Activated T-cell treated with anti-CD3 and anti-CD28 coated beads, Interleukin-2, amount 50 U/mL, for 72 hours (primary cell): Measurements from ENCODE around the gene PPP1R13L. TPM values are rescaled to one million over a fixed set of nuclear protein-coding genes. Genes with fewer than 3 reads are reported as not detected.
"Not testable (repeated sequence)": the region's sequence is repeated elsewhere in the genome, so short reads cannot be mapped to it uniquely, and the experiment has no call there.

Experiments used
- ATAC-seq, 2 donors: fragments of 150-1000 bp; cut with Tn5 transposase; replicated peaks in 1 of 2; 2 replicates each; pipeline ENCODE4 v1.10.0; 2021; ENCODE audit warnings: moderate library complexity in 2 of 2, mild to moderate bottlenecking in 1 of 2
- DNase-seq, 2 donors: peaks; one replicate each; pipeline ENCODE4 v3.0.0; 2021 to 2022; ENCODE audit warnings: mixed read lengths in 1 of 2
- H3K27ac Mint-ChIP-seq: one replicate; pipeline ENCODE4 v1.8.0; 2022; ENCODE audit warnings: mild to moderate bottlenecking, moderate library complexity, mixed read lengths
- H3K27me3 Mint-ChIP-seq: one replicate; pipeline ENCODE4 v1.8.0; 2022; ENCODE audit warnings: low read depth, mixed read lengths
- H3K36me3 Mint-ChIP-seq, 2 donors: one replicate each; pipeline ENCODE4 v1.8.0; 2022; ENCODE audit warnings: mixed read lengths in 2 of 2, mild to moderate bottlenecking in 1 of 2; ENCODE audit not compliant: insufficient read depth in 2 of 2
- H3K4me1 Mint-ChIP-seq: one replicate; pipeline ENCODE4 v1.8.0; 2022; ENCODE audit warnings: low read depth, mixed read lengths
- H3K4me3 Mint-ChIP-seq, 2 donors: one replicate each; pipeline ENCODE4 v1.8.0; 2022; ENCODE audit warnings: mild to moderate bottlenecking in 2 of 2, mixed read lengths in 2 of 2, moderate library complexity in 2 of 2
- H3K9me3 Mint-ChIP-seq, 2 donors: one replicate each; pipeline ENCODE4 v1.8.0; 2022; ENCODE audit warnings: mixed read lengths in 2 of 2
- total RNA-seq, 2 donors: library from RNA; stranded (reverse); gene quantifications; one replicate each; pipeline ENCODE4 v1.2.3, GENCODE V29; 2022

Gene PPP1R13L
- total RNA-seq, 2 donors from 2014 or later: 22.7 to 32.0 TPM

DNA sequence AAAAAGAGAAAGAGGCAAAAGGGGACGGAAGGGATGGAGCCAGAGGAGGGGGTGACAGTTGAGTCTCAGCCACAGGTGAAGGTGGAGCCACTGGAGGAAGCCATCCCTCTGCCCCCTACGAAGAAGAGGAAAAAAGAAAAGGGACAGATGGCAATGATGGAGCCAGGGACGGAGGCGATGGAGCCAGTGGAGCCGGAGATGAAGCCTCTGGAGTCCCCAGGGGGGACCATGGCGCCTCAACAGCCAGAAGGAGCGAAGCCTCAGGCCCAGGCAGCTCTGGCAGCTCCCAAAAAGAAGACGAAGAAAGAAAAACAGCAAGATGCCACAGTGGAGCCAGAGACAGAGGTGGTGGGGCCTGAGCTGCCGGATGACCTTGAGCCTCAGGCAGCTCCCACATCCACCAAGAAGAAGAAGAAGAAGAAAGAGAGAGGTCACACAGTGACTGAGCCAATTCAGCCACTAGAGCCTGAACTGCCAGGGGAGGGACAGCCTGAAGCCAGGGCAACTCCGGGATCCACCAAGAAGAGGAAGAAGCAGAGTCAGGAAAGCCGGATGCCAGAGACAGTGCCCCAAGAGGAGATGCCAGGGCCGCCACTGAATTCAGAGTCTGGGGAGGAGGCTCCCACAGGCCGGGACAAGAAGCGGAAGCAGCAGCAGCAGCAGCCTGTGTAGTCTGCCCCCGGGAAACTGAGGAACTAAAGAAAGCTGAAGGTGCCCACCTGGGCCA lies 4.1 kb upstream of the PPP1R13L start:
- H3K4me3 Mint-ChIP-seq: no peak overlapping the region
- ATAC-seq: no peak
- H3K27ac Mint-ChIP-seq: no peak overlapping the region
- no peaks in the 10 kb centered on the region for H3K9me3 Mint-ChIP-seq
- peaks cover 46% of the 10 kb centered on the region for H3K4me1 Mint-ChIP-seq
- peaks cover 8% of the 10 kb centered on the region for H3K27me3 Mint-ChIP-seq
- H3K36me3 Mint-ChIP-seq: peaks cover 1 to 14% of the 10 kb centered on the region in 2 donors
- DNase-seq: no peak

DNA sequence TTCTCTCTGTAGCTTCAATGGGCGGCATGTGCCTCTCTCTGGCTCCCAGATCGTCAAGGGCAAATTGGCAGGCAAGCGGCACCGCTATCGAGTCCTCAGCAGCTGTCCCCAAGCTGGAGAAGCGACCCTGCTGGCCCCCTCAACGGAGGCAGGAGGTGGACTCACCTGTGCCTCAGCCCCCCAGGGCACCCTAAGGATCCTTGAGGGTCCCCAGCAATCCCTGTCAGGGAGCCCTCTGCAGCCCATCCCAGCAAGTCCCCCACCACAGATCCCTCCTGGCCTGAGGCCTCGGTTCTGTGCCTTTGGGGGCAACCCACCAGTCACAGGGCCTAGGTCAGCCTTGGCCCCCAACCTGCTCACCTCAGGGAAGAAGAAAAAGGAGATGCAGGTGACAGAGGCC lies 3.3 kb upstream of the PPP1R13L start:
- peaks cover 16% of the 10 kb centered on the region for H3K27me3 Mint-ChIP-seq
- peaks cover 54% of the 10 kb centered on the region for H3K4me1 Mint-ChIP-seq
- ATAC-seq (no peak), DNase-seq (no peak)
- no peaks in the 10 kb centered on the region for H3K9me3 Mint-ChIP-seq
- H3K36me3 Mint-ChIP-seq: peaks cover 1 to 14% of the 10 kb centered on the region in 2 donors
- H3K4me3 Mint-ChIP-seq: peak overlapping the region; percentile 29 to 99
- H3K27ac Mint-ChIP-seq: no peak overlapping the region

DNA sequence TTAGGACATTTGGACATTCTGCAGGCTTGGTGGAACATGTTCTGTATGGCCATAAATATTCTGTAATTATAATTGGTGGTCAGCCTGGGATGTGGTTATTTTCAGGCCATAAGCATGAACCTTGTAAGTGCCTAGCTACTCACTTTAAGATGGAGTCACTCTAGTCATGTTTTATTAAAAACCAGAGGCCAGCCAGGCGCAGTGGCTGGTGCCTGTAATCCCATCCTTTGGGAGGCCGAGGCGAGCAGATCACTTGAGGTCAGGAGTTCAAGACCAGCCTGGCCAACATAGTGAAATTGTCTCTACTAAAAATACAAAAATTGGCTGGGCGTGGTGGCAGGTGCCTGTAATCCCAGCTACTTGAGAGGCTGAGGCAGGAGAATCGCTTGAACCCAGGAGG lies 2.7 kb upstream of the PPP1R13L start:
- not testable (repeated sequence) for ATAC-seq, DNase-seq, H3K27ac Mint-ChIP-seq, H3K9me3 Mint-ChIP-seq
- peak overlapping the region; percentile 93 to 99 for H3K4me3 Mint-ChIP-seq
- H3K27me3 Mint-ChIP-seq: peaks cover 22% of the 10 kb centered on the region
- peaks cover 54% of the 10 kb centered on the region for H3K4me1 Mint-ChIP-seq
- peaks cover 1 to 14% of the 10 kb centered on the region in 2 donors for H3K36me3 Mint-ChIP-seq

DNA sequence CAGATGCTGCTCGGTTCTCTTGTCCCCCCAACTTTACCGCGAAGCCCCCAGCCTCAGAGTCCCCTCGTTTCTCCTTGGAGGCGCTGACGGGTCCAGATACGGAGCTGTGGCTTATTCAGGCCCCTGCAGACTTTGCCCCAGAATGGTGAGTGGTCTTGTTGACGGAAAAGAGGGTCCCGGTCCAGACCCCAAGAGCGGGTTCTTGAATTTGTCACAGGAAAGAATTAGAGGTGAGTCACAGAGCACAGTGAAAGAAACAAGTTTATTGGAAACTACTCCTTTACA lies 2.2 kb upstream of the PPP1R13L start:
- H3K36me3 Mint-ChIP-seq: peaks cover 1 to 11% of the 10 kb centered on the region in 2 donors
- peaks cover 54% of the 10 kb centered on the region for H3K4me1 Mint-ChIP-seq
- H3K9me3 Mint-ChIP-seq: no peaks in the 10 kb centered on the region
- H3K27ac Mint-ChIP-seq: peak overlapping the region; percentile 11
- H3K27me3 Mint-ChIP-seq: peaks cover 22% of the 10 kb centered on the region
- peak overlapping the region; percentile 93 to 99 for H3K4me3 Mint-ChIP-seq
- no peak for DNase-seq
- ATAC-seq: no peak

DNA sequence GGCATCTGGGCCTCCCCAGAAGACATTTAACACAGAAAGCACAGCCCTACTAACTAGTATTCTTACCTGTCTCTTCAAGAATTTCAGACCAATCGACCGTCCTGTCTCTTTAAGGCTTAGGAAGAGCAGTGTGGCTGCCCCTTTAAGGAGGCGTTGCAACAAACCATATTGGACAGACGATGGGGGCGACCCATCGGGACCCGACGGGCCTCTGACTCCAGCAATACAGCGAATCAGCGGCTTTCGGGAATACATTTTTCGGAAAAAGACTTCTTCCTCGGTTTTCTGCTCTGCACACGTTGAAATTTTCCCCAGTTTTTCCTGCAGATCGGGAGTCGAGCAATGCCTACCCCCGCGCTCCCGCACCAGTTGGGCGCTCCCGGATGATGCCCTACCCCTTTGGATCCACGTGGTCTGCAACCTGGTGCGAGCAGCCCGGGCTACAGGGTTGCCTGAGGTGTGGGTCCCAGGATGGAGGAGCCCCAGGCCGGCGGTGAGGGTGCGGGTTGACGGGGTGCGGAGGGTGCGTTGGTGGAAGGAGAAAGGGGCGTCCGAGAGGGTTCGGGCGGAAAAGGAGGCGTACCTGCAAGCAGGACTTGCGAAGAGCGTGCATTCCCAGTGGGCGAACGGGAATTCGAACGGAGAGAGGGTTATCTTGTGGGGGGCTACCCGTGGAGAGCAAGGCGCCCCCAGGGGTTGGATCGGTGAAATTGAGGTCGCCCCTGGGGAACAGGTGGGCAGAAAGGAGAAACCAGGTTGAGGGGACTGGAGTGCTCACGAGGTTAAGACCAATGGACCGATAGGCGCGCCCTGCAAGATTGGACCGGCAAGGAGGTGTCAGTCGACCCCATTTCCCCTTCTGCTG lies 1.6 kb upstream of the PPP1R13L start, which contains the start of gene POLR1G:
Gene POLR1G, plus strand, starts transcription at position 419 of the 865 bp plus-strand sequence. Its CDS starts 53 bp downstream, at position 472.
- no peaks in the 10 kb centered on the region for H3K9me3 Mint-ChIP-seq
- peaks cover 22% of the 10 kb centered on the region for H3K27me3 Mint-ChIP-seq
- DNase-seq: peak; percentile 82 to 86
- H3K36me3 Mint-ChIP-seq: peaks cover 1 to 11% of the 10 kb centered on the region in 2 donors
- peaks cover 54% of the 10 kb centered on the region for H3K4me1 Mint-ChIP-seq
- H3K27ac Mint-ChIP-seq: peak within 1 kb of the TSS; percentile 95
- peak; percentile 78 to 79 for ATAC-seq
- peak within 1 kb of the TSS; percentile 93 to 99 for H3K4me3 Mint-ChIP-seq

DNA sequence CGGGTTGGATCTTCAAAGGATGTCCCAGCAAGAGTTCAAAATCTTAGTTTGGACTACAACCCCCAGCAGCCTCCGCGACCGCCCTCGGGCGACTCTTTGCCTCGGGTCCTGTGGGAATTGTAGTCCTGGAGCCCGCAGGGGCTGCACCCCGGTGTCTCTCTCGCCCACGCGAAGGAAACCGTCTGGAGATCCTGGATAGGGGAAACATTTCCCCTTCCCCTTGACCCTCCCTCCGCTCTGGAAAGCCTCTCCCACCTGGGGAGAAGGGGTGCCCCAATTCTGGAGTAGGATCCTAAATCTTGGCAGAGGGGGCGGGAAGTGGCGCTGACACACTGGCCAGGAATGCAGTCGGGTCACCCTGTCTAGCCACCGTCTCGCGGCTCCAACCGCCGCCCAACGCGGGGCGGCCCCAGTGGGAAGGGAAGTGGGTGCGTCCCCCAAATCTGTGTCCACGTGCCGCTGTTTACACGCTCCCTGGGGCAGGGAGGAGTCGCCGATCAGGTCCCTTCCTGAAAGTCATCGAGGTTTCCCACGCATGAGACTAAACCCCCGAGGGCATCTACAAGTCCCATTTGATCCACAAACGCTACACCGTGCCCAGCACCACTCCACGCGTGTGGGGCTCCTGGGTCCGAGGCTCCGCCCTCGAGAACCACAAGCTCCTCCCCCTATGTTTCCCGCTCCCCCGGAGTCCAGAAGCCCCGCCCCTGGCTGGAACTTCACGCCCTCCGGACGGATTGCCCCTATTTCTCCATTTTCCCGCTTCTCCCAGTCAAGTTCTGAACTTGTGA lies 761 bp upstream of the PPP1R13L start:
- Mint-ChIP-seq H3K4me3 (peak overlapping the region; percentile 93 to 99), H3K36me3 (peaks cover 1 to 7% of the 10 kb centered on the region in 2 donors), H3K4me1 (peaks cover 54% of the 10 kb centered on the region), H3K9me3 (no peaks in the 10 kb centered on the region), H3K27ac (peak overlapping the region; percentile 95), H3K27me3 (peaks cover 22% of the 10 kb centered on the region)
- DNase-seq: peak; percentile 85 to 86
- ATAC-seq: peak; percentile 58 to 63

DNA sequence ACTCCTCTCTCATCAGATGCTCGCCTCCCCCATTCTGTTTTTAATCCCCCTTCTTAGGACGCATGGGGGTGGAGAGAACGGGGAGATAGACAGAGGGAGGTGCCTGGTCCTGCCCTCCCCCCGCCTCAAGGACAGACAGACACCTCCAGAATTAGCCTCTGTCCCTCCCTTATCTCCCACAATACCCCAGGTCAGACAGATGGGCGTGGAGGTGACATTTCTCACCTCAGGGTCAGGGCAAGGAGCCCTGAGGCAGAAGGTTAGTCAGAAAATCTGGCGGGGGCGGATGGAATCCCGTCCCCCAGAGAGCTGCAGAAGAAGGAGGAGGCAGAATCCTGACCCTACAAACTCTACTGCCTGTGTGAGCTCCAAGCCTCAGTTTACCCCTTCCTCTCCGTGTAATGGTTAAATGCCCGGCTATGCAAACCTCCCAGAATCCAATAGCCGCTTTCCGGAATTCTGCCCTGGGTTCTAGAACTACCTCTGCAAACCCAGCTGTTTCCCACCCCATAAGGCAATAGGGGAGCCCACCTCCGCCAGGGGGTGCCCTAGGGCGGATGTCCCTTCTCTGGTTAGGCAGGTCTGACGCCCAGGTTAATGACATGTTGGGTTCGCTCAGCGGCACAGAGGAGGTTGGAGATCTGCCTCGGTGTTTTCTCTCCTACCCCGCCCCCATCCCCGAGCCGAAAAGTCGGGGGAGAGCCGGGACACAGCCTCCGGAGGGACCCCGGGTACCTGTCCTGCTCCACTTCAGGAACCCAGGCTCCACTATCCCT lies 900 bp downstream of the PPP1R13L start:
- DNase-seq (peak; percentile 83 to 87), ATAC-seq (peak; percentile 31 to 32)
- Mint-ChIP-seq H3K4me1 (peaks cover 51% of the 10 kb centered on the region), H3K27me3 (peaks cover 22% of the 10 kb centered on the region), H3K9me3 (no peaks in the 10 kb centered on the region), H3K4me3 (peak overlapping the region; percentile 93 to 99), H3K36me3 (peaks cover 1 to 4% of the 10 kb centered on the region in 2 donors), H3K27ac (no peak overlapping the region)

DNA sequence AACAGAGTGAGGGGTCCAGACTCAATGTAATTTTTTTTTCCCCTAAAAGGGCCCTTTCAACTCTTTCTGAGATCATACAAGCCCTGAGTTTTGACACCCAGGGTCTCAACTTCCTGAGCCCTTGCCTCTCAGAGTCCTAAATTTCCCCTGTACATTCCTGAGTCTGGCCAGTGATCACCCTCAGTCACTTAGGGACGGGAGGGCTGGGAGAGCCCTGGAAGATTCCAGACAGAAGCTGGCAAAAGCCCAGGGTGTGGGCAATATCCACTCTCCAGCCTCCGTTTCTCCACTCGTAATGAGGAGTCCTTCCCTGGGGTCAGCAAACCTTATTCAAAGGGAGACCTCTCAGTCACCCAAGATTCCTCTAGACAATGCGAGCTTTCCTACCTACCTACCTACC lies 1.6 kb downstream of the PPP1R13L start:
- no peak overlapping the region for H3K27ac Mint-ChIP-seq
- peaks cover 0 to 1% of the 10 kb centered on the region in 2 donors for H3K36me3 Mint-ChIP-seq
- no peaks in the 10 kb centered on the region for H3K9me3 Mint-ChIP-seq
- peaks cover 27% of the 10 kb centered on the region for H3K27me3 Mint-ChIP-seq
- H3K4me1 Mint-ChIP-seq: peaks cover 54% of the 10 kb centered on the region
- H3K4me3 Mint-ChIP-seq: peak overlapping the region in 1 of 2 donors; percentile 93
- no peak for DNase-seq
- no peak for ATAC-seq

DNA sequence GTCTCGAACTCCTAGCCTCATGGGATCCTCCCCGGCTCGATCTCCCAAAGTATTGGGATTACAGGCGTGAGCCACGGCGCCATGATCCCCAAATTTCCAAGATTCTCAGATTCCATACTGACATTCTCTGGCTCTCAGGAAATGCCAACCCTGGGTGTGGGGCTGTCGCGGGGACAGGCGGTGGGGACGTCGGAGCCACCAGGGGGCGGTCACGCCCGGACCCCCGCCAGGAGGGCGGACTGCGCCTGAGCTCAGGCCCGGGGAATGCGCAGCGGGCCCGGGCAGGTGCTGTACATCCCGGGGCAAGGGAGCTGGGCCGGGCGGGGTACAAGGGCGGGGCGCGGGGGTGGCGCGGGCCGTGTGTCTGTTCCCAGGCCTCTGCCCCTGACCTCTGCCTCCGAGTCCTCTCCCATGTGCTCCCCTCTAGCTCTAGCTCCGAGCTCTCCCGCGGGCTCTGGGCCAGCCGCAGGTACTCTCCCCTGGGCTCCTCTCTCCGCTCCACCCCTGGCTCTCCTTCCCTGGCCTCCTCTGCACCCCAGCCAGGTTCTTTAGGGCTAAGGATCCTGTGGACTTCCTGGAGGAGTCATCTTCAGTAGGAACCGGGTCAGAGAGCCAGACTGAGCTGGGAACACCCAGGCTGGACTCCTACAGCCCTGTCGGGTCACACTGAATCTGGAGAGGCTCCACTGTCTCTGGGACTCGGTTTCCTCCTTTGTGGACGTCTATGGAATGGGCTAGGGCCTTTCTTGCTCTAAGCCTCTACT lies 2.4 kb downstream of the PPP1R13L start:
- H3K4me3 Mint-ChIP-seq: no peak overlapping the region
- ATAC-seq (no peak), DNase-seq (peak; percentile 44 to 53)
- H3K27me3 Mint-ChIP-seq: peaks cover 32% of the 10 kb centered on the region
- H3K4me1 Mint-ChIP-seq: peaks cover 46% of the 10 kb centered on the region
- H3K27ac Mint-ChIP-seq: no peak overlapping the region
- no peaks in the 10 kb centered on the region for H3K9me3 Mint-ChIP-seq
- H3K36me3 Mint-ChIP-seq: peaks cover 0 to 1% of the 10 kb centered on the region in 2 donors

DNA sequence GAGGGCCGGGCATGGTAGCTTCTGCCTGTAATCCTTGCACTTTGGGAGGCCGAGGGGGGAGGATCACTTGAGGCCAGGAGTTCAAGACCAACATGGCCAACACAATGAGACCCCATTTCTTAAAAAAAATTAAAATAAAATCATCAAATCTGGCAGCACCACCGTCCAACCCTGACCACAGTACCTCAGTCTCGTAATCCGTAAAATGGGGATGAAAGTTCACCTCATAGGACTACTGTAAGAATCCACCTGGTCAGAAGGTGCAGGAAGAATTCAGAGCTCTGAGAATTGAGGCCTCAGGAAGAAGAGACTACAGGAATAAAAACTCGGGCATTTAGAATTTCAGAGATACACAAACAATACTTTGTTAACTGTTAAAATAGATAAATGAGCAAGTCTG lies 3.1 kb downstream of the PPP1R13L start:
- ATAC-seq (no peak), DNase-seq (no peak)
- Mint-ChIP-seq H3K9me3 (no peaks in the 10 kb centered on the region), H3K27ac (no peak overlapping the region), H3K4me3 (no peak overlapping the region), H3K4me1 (peaks cover 40% of the 10 kb centered on the region), H3K27me3 (peaks cover 39% of the 10 kb centered on the region), H3K36me3 (peaks cover 0 to 1% of the 10 kb centered on the region in 2 donors)

DNA sequence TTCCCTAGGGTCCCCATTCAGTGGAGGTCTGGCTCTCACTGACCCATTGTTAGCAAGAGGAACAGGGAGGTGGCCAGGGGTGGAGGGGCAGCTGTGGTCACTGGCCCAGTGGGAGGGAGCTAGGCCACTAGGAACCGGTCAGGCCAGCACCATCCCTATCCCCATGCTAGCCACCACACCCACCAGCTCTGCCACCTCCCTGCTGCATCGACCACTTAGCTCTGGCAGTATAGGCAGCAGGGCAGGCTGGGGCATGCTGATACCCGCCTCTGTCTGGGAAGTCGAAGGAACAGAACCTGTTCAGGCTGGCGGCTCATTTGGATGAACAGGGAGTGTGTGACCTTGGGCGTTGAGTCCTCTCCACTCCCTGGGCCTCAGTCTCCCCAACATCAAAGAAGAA lies 4.7 kb downstream of the PPP1R13L start:
- Mint-ChIP-seq H3K9me3 (no peaks in the 10 kb centered on the region), H3K27me3 (peaks cover 46% of the 10 kb centered on the region), H3K4me3 (no peak overlapping the region), H3K4me1 (peaks cover 33% of the 10 kb centered on the region), H3K27ac (no peak overlapping the region), H3K36me3 (no peaks in the 10 kb centered on the region)
- DNase-seq (no peak), ATAC-seq (no peak)
